ENCODE measurements around the gene ABHD8. TPM values are rescaled to one million over a fixed set of nuclear protein-coding genes. Genes with fewer than 3 reads are reported as not detected.

ABHD8 gene
- total RNA-seq, 1 donor from 2014 or later = 14.9 TPM

GRCh38 chr19:17334414-17335409, 31.5 kb upstream of the ABHD8 start, which contains the start of gene ANO8:
ANO8 (minus strand) TSS chr19:17334855; CDS start chr19:17334670, 185 bp downstream.
- ATAC-seq (peak; percentile 84), DNase-seq (ENCODE audit: low spot score) (peak; percentile 96)
- intact Hi-C loops (cut with DNase I) = no loop called here

- DNase-seq (ENCODE audit: low spot score) = no peak
- intact Hi-C loops (cut with DNase I) = no loop called here
- ATAC-seq = no peak
Observed at GRCh38 chr19:17333611-17334413, 30.6 kb upstream of the ABHD8 start.

- no peak for DNase-seq (ENCODE audit: low spot score)
Observed at GRCh38 chr19:17332677-17333581, 29.7 kb upstream of the ABHD8 start.

GRCh38 chr19:17332360-17332676, 29.1 kb upstream of the ABHD8 start:
- ATAC-seq (no peak), DNase-seq (ENCODE audit: low spot score) (no peak)
- intact Hi-C loops (cut with DNase I) = no loop called here

More at GRCh38 chr19:17332677-17333581, 29.7 kb upstream of the ABHD8 start:
- ATAC-seq = no peak
- intact Hi-C loops (cut with DNase I) = no loop called here

- no peak for ATAC-seq
- intact Hi-C loops (cut with DNase I) = no loop called here
- DNase-seq (ENCODE audit: low spot score) = peak; percentile 57
Observed at GRCh38 chr19:17331045-17331558, 27.9 kb upstream of the ABHD8 start.

GRCh38 chr19:17330262-17331044, 27.2 kb upstream of the ABHD8 start:
- ATAC-seq = no peak
- intact Hi-C loops (cut with DNase I) = no loop called here
- no peak for DNase-seq (ENCODE audit: low spot score)

- ATAC-seq = no peak
- intact Hi-C loops (cut with DNase I) = no loop called here
Observed at GRCh38 chr19:17329366-17330261, 26.4 kb upstream of the ABHD8 start.

GRCh38 chr19:17328517-17329365, 25.5 kb upstream of the ABHD8 start:
- DNase-seq (ENCODE audit: low spot score) (peak; percentile 56), ATAC-seq (no peak)
- intact Hi-C loops (cut with DNase I) = no loop called here

More at GRCh38 chr19:17329366-17330261, 26.4 kb upstream of the ABHD8 start:
- peak; percentile 58 for DNase-seq (ENCODE audit: low spot score)

- DNase-seq (ENCODE audit: low spot score) (peak; percentile 61), ATAC-seq (peak; percentile 3)
- intact Hi-C loops (cut with DNase I) = no loop called here
Observed at GRCh38 chr19:17327654-17328516, 24.7 kb upstream of the ABHD8 start.

- intact Hi-C loops (cut with DNase I) = no loop called here
- DNase-seq (ENCODE audit: low spot score) = peak; percentile 57
- ATAC-seq = no peak
Observed at GRCh38 chr19:17327068-17327653, 23.9 kb upstream of the ABHD8 start.

GRCh38 chr19:17326595-17326966, 23.4 kb upstream of the ABHD8 start:
- peak; percentile 24 for ATAC-seq
- intact Hi-C loops (cut with DNase I) = no loop called here
- DNase-seq (ENCODE audit: low spot score) = no peak

GRCh38 chr19:17325881-17326594, 22.8 kb upstream of the ABHD8 start:
- DNase-seq (ENCODE audit: low spot score) (peak; percentile 79), ATAC-seq (peak; percentile 53)
- intact Hi-C loops (cut with DNase I) = no loop called here

- intact Hi-C loops (cut with DNase I) = no loop called here
- DNase-seq (ENCODE audit: low spot score) = no peak
- ATAC-seq = no peak
Observed at GRCh38 chr19:17325133-17325532, 21.9 kb upstream of the ABHD8 start.
